Stimulated activated CD4-positive, alpha-beta T cell treated with anti-CD3 and anti-CD28 coated beads, Interleukin-2, amount 100 ng/mL, for 4 hours (primary cell): ENCODE data around the gene TOP1.
"Not testable (repeated sequence)": the region's sequence is repeated elsewhere in the genome, so short reads cannot be mapped to it uniquely, and the experiment has no call there.

Source experiments
- DNase-seq: peaks from one replicate; pipeline ENCODE4 v3.0.0-alpha.2; 2020; ENCODE audit warnings: low read depth

TOP1 gene

DNA sequence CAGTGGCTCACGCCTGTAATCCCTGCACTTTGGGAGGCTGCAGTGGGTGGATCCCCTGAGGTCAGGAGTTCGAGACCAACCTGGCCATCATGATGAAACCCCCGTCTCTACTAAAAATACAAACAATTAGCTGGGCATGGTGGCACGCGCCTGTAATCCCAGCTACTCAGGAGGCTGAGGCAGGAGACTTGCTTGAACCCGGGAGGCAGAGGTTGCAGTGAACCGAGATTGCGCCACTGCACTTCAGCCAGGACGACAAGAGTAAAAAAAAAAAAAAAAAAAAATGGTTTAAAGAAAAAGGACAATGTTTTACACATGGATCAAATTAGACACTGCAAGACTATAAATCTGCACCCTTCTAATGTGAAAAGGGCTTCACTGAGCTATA, 103.8 kb downstream of the TOP1 start:
- not testable (repeated sequence) for DNase-seq

GRCh38 chr20:41133709-41134361, 105.2 kb downstream of the TOP1 start:
- peak; percentile 75 for DNase-seq

- DNase-seq, result no peak
Observed at GRCh38 chr20:41134362-41135186, 106.0 kb downstream of the TOP1 start.

- peak; percentile 51 for DNase-seq
Observed at GRCh38 chr20:41135187-41135887, 106.7 kb downstream of the TOP1 start.

- no peak for DNase-seq
Observed at GRCh38 chr20:41135888-41136679, 107.5 kb downstream of the TOP1 start.

GRCh38 chr20:41136680-41137613, 108.3 kb downstream of the TOP1 start, which contains the start of gene PLCG1:
Gene PLCG1 (plus strand): TSS chr20:41137543. CDS start chr20:41137642, 99 bp downstream.
- DNase-seq, result peak; percentile 79

GRCh38 chr20:41137614-41138474, 109.2 kb downstream of the TOP1 start:
- no peak for DNase-seq

GRCh38 chr20:41138475-41139226, 110.0 kb downstream of the TOP1 start:
- DNase-seq, result no peak

DNA sequence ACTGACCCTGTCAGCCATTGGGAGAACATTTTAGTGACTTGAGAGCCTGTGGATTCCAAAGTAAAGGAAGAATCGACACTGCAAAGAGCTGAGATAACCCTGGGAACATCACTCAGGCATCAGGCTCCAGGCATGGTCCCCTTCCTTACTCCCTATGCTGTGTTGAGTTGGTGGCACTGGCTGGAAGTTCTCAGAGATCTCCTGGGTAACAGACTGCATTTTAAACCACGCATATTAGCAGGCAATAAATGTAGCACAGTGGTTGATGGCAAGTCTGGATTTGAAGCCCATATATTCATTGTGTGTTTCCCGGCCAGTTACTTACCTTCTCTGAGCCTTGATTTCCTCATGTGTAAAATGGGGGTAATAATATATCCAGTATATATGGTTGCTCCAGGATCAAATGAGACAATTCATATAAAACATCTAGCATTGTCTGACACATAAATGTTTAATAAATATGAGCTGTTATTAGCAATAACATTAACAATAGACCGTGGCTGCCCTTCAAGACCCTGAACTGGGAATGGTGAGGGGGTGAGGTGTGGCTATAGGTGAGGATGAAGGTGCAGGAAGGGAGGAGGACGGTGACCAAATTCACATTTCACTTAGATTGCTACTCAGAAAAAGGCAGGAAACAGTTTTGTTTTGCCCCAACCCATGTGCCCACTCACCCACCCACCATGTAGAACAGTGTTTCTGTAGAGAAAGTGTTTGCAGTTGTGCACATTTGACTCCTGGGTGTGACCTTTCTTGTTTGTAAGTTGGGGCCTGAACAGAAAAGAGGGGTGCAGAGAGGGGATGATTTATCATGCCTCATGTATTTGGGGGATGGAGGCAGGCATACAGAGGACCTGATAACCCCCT, 110.8 kb downstream of the TOP1 start:
- DNase-seq, result peak; percentile 34

- DNase-seq, result no peak
Observed at GRCh38 chr20:41140226-41141133, 111.9 kb downstream of the TOP1 start.

- no peak for DNase-seq
Observed at GRCh38 chr20:41141153-41141815, 112.7 kb downstream of the TOP1 start.

GRCh38 chr20:41142245-41142644, 113.6 kb downstream of the TOP1 start:
- DNase-seq, result no peak

- DNase-seq, result no peak
Observed at GRCh38 chr20:41142919-41143318, 114.3 kb downstream of the TOP1 start.

GRCh38 chr20:41143354-41143753, 114.7 kb downstream of the TOP1 start:
- no peak for DNase-seq

DNA sequence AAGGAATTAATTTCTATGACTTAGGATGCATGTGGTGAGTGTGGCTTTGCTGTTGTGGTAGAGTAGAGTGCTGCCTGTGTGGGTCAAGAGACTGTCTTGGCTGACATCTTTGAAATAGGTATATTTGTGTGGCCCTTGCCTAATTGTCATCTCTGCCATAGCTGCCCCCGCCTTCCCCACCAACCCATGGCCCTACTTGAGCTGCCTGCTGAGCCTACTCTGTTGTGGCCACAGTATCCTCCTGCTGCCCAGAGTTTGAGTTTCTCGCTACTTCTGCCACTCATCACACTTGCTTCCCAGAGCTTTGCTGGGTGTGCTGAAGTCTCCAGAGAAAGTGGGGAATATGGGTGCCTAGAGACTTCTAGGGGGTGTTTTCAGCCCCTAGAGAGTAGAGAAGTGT, 116.7 kb downstream of the TOP1 start:
- DNase-seq, result no peak

DNA sequence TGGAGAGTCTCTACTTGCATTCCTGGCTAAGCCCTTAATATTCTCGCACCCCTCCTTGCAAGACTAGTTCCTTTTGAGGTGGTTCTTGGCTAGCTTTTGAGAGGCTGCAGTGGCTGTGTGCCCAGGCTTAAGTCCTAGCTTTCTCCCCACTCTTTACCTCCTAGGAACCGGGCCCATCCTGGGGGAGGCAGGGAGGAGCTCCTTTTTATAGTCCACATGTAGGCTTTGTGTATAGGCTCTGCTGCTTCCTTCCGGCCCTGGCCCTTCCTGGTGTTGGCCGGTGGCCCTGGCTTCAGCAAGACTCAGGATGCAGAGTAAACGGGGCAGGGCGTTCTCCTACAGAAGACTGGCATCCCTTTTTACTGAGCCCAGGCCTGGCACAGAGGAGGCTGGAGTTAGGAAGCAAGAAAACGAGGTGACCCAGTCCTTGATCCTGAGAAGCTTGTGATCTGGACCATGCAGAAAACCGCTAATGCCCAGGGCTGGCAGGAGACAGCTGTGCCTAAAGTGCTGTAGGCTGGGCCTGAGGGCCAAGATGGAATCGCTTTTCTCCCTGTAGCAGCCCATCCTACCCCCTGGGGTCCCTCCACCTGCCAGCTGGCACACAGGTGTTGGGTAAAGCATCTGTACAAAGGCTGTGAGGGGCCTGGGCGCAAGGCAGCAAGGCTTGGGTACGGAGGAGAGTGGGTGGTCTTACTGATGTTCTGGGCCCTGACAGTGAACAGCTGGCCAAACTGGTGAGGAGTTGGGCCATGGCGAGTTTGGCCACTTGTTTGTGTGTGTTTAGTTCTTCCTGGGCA, 117.4 kb downstream of the TOP1 start:
- DNase-seq, result no peak
